Measurements from ENCODE around the gene ATP11B. TPM values are rescaled to one million over a fixed set of nuclear protein-coding genes. Genes with fewer than 3 reads are reported as not detected.
"Not testable (repeated sequence)": the region's sequence is repeated elsewhere in the genome, so short reads cannot be mapped to it uniquely, and the experiment has no call there.

ATP11B gene
- total RNA-seq, 2 donors from 2014 or later, result 30.1 to 125 TPM

GRCh38 chr3:182869059-182869458 lies 75.8 kb downstream of the ATP11B start:
- ATAC-seq (no peak), DNase-seq (no peak)
- 92 to 95% methylated on average over 1 of the region's 1 CpG for WGBS, 2 donors
- no peak for TF ChIP-seq POLR2A (IDR thresholded peaks at IDR 0.05)
- TF ChIP-seq, protein P1, sequence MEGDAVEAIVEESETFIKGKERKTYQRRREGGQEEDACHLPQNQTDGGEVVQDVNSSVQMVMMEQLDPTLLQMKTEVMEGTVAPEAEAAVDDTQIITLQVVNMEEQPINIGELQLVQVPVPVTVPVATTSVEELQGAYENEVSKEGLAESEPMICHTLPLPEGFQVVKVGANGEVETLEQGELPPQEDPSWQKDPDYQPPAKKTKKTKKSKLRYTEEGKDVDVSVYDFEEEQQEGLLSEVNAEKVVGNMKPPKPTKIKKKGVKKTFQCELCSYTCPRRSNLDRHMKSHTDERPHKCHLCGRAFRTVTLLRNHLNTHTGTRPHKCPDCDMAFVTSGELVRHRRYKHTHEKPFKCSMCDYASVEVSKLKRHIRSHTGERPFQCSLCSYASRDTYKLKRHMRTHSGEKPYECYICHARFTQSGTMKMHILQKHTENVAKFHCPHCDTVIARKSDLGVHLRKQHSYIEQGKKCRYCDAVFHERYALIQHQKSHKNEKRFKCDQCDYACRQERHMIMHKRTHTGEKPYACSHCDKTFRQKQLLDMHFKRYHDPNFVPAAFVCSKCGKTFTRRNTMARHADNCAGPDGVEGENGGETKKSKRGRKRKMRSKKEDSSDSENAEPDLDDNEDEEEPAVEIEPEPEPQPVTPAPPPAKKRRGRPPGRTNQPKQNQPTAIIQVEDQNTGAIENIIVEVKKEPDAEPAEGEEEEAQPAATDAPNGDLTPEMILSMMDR (IDR thresholded peaks at IDR 0.05), result no peak
- H3K27ac ChIP-seq, result no peak overlapping the region
- peaks cover 12 to 17% of the 10 kb centered on the region in 2 donors for H3K36me3 ChIP-seq (replicated peaks in 1 of 2; ENCODE audit: insufficient read depth in 1 of 2, low read depth in 2 of 2)
- no peaks in the 10 kb centered on the region for H3K27me3 ChIP-seq
- intact Hi-C loops (cut with DNase I), result no loop called here
- no peaks in the 10 kb centered on the region for H3K4me1 ChIP-seq
- H3K9me3 ChIP-seq, result no peaks in the 10 kb centered on the region
- no peak overlapping the region for H3K4me3 ChIP-seq

DNA sequence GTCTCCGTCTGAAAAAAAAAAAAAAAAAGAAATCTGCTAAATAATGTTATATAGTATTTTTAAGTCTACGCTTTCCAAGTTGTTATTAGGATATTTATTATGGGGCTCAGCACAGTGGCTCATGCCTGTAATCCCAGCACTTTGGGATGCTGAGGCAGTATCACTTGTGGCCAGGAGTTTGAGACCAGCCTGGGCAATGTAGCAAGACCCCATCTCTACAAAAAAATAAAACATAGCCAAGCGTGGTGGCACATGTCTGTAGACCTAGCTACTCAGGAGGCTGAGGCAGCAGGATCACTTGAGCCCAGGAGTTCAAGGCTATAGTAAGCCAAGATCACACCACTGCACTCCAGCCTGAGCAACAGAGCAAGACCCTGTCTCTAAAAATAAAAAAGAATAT lies 77.6 kb downstream of the ATP11B start:
- H3K27me3 ChIP-seq; H3K9me3 ChIP-seq; DNase-seq; H3K27ac ChIP-seq; ATAC-seq; H3K4me1 ChIP-seq; H3K4me3 ChIP-seq; intact Hi-C loops (cut with DNase I): not testable (repeated sequence)
- peaks cover 12 to 23% of the 10 kb centered on the region in 2 donors for H3K36me3 ChIP-seq (replicated peaks in 1 of 2; ENCODE audit: insufficient read depth in 1 of 2, low read depth in 2 of 2)
- WGBS, 2 donors, result 90 to 94% methylated on average over 3 of the region's 3 CpGs

DNA sequence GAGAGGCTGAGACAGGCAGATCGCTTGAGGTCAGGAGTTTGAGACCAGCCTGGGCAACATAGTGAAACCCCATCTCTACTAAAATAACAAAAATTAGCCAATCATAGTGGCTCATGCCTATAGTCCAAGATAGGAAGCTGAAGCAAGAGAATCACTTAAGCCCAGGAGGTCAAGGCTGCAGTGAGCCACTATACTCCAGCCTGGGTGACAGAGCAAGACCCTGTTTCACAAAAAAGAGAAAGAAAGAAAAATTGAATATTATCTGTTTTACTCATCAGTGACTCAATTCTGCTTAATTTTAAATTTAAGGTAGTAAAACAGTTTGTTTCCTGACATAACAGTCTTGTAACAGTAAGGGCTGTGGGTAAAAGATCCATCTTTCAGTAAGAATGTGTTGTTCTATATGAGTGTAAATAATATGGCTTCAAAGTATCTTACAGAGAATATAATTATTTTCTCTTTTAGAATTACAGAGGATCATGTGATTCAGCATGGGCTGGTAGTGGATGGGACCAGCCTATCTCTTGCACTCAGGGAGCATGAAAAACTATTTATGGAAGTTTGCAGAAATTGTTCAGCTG lies 85.8 kb downstream of the ATP11B start:
- ATAC-seq, result no peak

DNA sequence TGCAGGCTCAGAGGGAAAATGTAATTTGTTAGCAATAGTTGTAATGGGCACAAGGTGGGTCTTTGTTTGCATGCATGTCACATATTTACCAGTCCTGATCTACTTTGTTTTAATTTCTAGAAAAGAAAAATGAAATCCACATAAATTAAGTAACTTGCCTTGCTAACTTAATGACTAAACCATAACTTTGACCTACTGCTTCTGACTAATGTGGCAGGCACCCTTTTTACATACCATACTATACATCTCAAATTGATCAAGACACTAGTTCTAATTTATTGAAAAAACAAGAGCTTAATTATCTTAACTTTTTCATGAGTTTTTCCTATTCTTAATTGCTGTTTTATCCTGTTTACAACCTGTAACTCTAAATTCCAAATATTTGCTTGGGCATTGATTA lies 93.2 kb downstream of the ATP11B start:
- no peak for ATAC-seq
- TF ChIP-seq POLR2A (IDR thresholded peaks at IDR 0.05), result no peak
- TF ChIP-seq, protein P1 (IDR thresholded peaks at IDR 0.05), result no peak
- no peak overlapping the region for H3K27ac ChIP-seq

More for the DNA sequence above, 85.8 kb downstream of the ATP11B start:
- Histone ChIP-seq H3K27me3 (no peaks in the 10 kb centered on the region), H3K4me1 (no peaks in the 10 kb centered on the region), H3K27ac (no peak overlapping the region), H3K4me3 (no peak overlapping the region), H3K9me3 (no peaks in the 10 kb centered on the region), H3K36me3 (replicated peaks in 1 of 2; ENCODE audit: insufficient read depth in 1 of 2, low read depth in 2 of 2) (peaks cover 0 to 16% of the 10 kb centered on the region in 2 donors)
- intact Hi-C loops (cut with DNase I), result no loop called here
- WGBS, 2 donors, result 95 to 100% methylated on average over 1 of the region's 1 CpG
- TF ChIP-seq, protein P1 (IDR thresholded peaks at IDR 0.05), result no peak
- no peak for TF ChIP-seq POLR2A (IDR thresholded peaks at IDR 0.05)
- DNase-seq, result no peak

GRCh38 chr3:182889948-182890629 lies 96.8 kb downstream of the ATP11B start:
- TF ChIP-seq, protein P1 (IDR thresholded peaks at IDR 0.05), result no peak
- TF ChIP-seq POLR2A (IDR thresholded peaks at IDR 0.05), result no peak
- ATAC-seq (no peak), DNase-seq (no peak)
- Histone ChIP-seq H3K36me3 (replicated peaks in 1 of 2; ENCODE audit: insufficient read depth in 1 of 2, low read depth in 2 of 2) (peaks cover 0 to 9% of the 10 kb centered on the region in 2 donors), H3K4me1 (no peaks in the 10 kb centered on the region), H3K9me3 (no peaks in the 10 kb centered on the region), H3K27me3 (no peaks in the 10 kb centered on the region), H3K4me3 (no peak overlapping the region), H3K27ac (no peak overlapping the region)
- WGBS, 2 donors, result 71 to 88% methylated on average over 3 of the region's 3 CpGs
- intact Hi-C loops (cut with DNase I), result no loop called here

More for the DNA sequence above, 93.2 kb downstream of the ATP11B start:
- no peak overlapping the region for H3K4me3 ChIP-seq
- intact Hi-C loops (cut with DNase I), result no loop called here
- H3K27me3 ChIP-seq, result no peaks in the 10 kb centered on the region
- no peaks in the 10 kb centered on the region for H3K4me1 ChIP-seq
- peaks cover 0 to 9% of the 10 kb centered on the region in 2 donors for H3K36me3 ChIP-seq (replicated peaks in 1 of 2; ENCODE audit: insufficient read depth in 1 of 2, low read depth in 2 of 2)
- H3K9me3 ChIP-seq, result no peaks in the 10 kb centered on the region
- no peak for DNase-seq

Data from body of pancreas (tissue), 4 donors.